Hair follicle dermal papilla cell (primary cell): ENCODE data around the gene CTDNEP1. TPM values are rescaled to one million over a fixed set of nuclear protein-coding genes. Genes with fewer than 3 reads are reported as not detected.
A peak's percentile ranks its signal among the peaks of the same experiment; 100 is the strongest.

Experiments used
- small RNA-seq: library from RNA; depleted of rRNA; stranded (forward); fragments of <200 nt; gene quantifications from one replicate; pipeline ENCODE3, GENCODE V24; 2012
- total RNA-seq: library from RNA; depleted of rRNA; stranded (reverse); fragments of >200 nt; gene quantifications from 2 replicates; pipeline ENCODE4 v1.2.3, GENCODE V29; 2012

CTDNEP1 gene
- total RNA-seq, result 36.0 and 41.2 TPM in 2 replicates

DNA sequence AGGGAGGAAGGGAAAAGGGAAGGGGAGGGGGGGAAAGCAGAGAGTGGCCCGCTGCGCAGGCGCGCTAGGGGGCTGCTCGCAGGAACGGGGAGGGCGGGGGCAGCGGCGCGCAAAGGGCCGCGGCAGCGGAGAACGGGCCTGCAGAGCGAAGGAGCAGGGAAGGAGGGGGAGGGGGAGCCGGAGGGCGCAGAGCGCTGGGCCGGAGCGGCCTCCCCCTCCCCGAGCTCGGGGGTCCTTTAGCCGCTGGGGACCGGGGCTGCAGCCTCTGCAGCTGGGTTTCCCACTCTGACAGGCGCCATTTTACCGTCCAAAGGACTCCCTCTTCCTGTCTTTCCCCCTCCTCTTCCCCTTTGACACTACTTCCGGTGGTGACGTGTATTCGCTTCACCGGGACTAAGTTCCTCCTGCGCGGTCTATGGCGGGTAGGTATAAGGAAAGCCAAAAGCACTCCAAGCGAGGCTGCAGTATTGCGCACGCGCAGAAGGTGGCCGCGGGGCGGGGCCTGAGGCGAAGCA lies at the start of gene CTDNEP1:
CTDNEP1 (minus strand) TSS at position 74 of the 515 bp plus-strand sequence. CDS start 438 bp downstream, outside the sequence.

DNA sequence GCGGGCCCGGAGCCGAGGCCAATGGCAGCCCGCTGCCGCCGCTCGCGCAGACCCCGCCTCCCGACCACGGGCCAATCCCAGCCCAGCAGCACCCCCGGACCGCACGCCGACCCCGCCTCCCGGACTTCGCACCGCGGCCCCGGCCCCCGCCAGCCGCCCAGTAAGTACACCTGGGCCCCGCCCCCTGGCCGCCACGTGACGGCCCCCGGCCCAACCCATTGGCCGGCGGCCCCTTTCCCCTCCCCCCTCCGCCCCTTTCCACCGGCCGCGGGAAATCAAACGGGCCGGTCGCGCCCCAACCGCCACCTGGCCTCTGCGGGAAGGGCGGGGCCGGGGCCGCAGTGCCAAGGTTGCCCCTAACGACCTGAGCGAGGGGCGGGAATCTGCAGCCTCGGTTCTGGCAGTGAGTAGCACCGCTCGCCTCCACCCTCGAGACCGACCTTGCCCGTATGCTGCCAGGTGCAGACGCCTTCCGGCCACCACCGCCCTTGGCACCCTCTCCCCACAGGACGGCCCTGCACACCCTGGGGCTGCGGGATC lies 43.1 kb upstream of the CTDNEP1 start, which contains the start of gene YBX2:
YBX2 (minus strand) TSS at position 26 of the 540 bp plus-strand sequence. CDS start 139 bp downstream, outside the sequence.

DNA sequence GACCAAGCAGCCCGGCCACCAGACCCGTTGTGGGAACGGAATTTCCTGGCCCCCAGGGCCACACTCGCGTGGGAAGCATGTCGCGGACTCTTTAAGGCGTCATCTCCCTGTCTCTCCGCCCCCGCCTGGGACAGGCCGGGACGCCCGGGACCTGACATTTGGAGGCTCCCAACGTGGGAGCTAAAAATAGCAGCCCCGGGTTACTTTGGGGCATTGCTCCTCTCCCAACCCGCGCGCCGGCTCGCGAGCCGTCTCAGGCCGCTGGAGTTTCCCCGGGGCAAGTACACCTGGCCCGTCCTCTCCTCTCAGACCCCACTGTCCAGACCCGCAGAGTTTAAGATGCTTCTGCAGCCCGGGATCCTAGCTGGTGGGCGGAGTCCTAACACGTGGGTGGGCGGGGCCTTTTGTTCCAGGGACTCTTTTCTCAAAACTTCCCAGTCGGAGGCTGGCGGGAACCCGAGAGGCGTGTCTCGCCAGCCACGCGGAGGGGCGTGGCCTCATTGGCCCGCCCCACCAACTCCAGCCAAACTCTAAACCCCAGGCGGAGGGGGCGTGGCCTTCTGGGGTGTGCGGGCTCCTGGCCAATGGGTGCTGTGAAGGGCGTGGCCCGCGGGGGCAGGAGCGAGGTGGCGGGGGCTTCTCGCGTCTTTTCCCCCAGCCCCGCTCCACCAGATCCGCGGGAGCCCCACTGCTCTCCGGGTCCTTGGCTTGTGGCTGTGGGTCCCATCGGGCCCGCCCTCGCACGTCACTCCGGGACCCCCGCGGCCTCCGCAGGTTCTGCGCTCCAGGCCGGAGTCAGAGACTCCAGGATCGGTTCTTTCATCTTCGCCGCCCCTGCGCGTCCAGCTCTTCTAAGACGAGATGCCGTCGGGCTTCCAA lies 29.8 kb upstream of the CTDNEP1 start, which contains the start of gene SLC2A4:
SLC2A4 (plus strand) TSS at position 645 of the 879 bp plus-strand sequence; CDS start at position 862, 217 bp downstream.

DNA sequence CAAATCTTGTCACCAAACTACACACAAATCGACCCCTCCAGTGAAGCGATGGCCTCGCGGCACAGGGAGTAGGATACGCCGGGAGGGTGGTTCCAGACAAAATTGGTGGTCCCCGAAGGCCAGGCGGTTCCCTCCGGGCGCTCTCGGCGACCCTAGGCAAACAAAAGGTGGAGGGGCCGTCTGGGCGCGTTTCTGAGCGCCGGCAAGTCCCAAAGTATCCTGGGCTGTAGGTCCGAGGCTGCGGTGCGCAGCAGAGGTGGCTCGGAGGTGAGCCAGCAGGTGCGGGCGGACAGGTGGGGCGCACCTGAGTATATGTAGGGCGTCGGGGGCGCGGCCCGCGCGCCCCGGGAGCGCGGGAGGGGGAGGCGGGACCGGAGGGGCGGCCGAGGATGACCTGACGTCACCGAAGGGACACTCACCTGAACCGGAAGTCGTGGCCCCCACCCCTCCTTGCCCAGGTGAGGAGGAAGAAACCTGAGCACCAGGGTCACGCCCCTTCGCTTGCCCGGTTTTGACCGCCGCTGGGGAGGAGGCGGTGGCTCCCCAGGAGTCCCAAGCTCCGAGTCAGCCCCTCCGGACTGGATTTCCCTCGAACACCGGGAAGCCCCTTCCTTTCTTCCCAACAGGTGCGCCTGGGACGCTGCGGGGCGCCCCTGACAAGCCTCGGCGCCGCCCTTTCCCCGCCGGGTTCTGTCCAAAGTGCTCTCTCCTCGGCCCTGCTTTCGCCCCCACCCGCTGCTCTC lies 10.8 kb upstream of the CTDNEP1 start, which contains the start of gene CLDN7:
CLDN7 (minus strand) TSS at position 287 of the 743 bp plus-strand sequence. CDS start 435 bp downstream, outside the sequence.

DNA sequence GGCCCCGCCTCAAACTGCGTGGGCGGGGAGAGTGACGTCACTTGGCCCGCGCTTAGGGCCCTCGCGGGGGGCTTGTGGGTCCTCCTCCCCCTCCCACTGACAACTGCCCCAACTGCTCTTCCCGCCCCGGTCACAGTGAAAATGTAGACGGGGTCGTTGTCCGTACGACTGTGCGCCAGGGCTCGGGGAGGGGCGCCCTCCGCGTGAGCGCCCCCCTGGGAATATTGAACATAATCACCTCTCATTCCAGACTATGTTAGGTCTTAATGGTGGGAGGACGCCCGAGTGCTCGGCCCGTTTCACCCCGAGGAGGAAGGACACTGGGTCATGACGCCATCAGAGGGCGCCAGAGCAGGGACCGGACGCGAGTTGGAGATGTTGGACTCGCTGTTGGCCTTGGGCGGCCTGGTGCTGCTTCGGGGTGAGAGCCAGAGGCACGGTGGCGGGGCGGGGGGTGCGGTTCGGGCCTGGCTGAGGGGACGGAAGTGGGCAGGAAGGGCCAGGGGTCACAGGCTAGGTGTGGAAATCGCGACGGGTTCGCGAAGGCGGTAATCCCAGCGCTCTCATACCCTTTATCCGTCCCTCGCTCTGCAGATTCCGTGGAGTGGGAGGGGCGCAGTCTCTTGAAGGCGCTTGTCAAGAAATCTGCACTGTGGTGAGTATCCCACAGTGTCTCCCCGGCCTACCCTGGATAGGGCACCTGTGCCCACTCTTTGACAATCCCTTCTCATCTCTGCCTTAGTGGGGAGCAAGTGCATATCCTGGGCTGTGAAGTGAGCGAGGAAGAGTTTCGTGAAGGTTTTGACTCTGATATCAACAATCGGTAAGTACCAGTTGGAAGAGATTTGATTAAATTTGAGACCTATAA lies 876 bp upstream of the CTDNEP1 start, which contains the start of gene ELP5:
ELP5 (plus strand) TSS at position 40 of the 868 bp plus-strand sequence; CDS start at position 376, 336 bp downstream.

DNA sequence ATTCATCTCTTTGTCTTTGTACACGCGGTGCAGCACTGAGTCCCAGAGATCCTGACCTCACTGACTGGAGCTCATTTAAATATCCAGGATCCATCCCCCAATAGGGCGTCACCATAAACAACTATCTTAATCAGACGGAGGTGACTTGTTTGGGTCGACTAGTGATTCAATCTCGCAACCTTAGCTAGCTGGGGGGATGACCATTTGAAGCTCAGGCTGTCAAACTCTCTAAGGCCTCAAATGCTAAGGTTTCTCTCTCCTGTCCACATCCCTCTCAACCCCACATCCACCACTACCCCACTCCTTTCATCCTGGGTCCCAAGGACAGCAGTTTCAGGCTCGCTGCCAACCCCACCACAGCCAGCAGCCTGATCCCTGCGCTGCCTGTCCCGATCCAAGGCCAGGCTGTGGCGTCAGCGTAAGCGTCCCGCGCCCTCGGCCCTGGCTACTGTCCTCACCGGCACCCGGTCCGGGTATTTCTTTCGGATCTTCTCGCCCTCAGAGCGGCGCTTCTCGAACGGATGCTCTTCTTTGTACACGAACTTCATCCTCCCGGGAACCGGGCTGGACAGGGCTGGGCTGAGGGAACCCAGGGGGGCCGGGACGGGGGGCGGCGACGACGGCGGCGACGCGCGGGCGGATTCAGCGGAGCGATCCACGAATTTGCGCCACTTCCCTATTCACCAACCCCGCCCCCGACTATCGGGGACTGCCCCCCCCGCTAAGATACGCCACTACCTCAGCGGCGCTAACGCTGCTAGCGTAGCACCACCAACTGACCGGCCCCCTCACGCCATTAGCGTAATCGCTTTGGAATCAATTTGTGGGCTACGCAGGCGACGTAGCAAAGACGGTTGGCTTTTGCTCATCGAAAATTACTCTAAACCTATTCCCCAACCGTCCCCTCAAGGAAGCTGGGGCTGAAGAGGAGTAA lies 9.5 kb downstream of the CTDNEP1 start, which contains the start of gene GABARAP:
GABARAP (minus strand) TSS at position 667 of the 934 bp plus-strand sequence; CDS start at position 548, 119 bp downstream.

DNA sequence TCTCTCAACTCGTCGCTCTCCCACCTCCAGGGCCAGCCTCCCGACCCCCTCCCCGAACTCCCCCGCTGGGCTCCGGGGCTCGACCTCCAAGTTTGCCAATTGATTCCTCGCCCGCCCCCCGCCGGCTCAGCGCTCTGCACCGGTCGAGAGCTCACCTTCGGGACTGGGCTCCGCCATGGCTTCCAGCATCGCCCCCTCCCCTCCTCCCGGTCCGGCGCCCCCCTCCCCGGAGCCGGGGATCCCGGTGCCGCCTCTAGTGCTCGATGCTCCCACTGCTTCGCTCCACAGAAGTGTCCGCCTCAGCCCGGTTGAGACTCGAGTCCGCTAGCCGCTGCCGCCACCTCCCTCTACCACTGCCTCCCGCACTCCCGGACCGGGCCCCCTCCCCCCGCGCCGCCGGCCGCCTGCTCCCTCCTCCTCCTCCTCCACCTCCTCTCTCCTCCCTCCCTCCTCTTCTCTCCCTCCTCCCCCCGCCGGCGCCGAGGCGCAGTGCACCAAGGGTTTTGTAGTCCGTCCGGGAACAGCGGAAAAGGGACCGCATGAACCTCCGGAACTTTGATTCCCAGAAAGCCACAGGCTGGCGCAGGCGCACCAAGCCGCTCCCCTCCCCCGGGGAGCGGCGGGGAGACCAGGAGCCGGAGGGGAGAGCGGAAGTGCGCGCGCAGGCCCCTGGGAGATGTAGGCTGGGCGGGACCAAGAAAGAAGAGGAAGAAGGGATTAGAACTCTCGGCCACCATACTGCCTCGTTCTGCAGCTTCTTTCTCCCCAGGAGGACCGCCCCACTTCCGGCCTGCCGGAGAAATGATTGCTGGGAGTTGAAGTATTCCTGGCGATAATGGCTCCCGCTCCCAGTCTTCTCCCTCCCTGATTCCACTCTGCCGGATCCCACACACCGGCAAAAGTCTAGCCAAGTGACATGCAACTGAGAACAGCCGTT lies 12.2 kb downstream of the CTDNEP1 start, which contains the start of gene PHF23:
PHF23 (minus strand) TSS at position 367 of the 937 bp plus-strand sequence; CDS start at position 189, 178 bp downstream.

DNA sequence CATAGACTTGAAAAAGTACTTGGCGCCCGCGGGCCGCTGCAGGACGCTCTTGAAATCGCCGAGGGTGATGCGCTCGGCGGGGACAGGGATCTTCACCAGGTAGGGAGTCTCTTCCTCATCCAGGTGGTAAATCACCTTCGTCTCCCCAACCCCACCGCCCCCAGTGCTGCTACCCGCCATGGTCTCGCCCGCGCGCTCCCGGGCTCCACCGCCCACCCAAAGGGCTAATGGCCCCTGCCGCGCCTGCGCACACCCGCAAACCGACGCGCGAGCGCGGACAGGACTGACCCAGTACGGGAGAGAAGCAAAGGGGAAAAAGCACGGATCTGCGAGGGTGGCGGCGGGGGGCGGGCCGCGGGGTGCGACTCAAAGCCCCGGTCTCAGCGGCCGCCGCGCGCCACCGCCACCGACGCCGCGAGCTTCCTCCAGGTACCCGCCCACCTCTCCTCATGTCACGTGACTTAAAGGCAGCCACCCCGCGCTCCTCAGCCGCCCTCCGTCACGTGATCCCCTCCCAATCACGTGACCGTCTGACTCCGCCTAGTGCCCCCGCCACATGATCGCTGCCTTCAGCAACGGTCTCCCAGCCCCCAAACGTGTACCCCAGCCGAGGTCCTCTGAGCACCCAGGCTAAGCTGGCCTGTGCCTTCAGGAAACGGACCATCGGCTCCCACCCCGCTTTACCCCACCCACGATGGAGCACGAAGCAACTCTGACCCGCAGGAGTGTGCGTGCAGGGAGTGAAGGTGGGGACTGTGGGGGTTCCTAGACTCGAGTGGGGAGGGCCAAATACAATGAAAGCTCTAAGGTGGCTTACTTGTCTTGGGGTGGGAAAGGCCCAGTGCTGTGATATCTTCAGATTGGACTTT lies 17.2 kb downstream of the CTDNEP1 start, which contains the start of gene DVL2:
DVL2 (minus strand) TSS at position 435 of the 869 bp plus-strand sequence; CDS start at position 180, 255 bp downstream.

DNA sequence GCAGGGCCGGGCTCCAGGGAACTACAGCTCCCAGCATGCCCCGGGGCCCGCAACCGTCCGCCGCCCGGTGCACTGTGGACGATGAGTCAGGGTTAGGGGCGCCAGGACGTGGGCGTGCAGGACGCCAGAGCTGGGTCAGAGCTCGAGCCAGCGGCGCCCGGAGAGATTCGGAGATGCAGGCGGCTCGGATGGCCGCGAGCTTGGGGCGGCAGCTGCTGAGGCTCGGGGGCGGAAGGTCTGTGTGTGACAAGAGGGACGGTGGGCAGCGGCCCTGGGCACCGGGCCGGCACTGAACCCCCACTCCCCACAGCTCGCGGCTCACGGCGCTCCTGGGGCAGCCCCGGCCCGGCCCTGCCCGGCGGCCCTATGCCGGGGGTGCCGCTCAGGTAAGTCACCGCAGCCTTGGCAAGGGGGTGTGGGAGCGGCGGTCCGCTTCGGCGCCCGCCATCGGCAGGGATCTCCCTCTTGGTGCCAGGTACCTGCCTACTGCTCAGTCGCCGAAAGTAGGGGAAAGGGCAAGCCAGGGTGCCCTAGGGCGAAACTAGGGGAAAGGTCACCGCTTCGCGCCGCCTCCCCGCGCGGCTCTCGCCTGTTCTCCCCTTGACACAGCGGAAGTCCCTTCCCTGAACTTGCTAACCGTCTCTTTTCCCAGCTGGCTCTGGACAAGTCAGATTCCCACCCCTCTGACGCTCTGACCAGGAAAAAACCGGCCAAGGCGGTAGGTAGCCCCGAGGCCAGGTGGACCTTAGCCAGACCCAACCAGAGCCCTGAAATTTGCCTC lies 31.5 kb downstream of the CTDNEP1 start, which contains the start of the genes ACADVL and DLG4:
ACADVL (plus strand) TSS at position 127 of the 781 bp plus-strand sequence; CDS start at position 174, 47 bp downstream.
DLG4 (minus strand) TSS at position 25 of the 781 bp plus-strand sequence.

Small RNA genes within 50 kb of the gene (small RNA-seq; reads per million reads assigned to genes)
- gene MIR324 (261 reads per million, percentile 99 among the genes with 10 or more reads in this experiment), gene RF00019 (not detected)

Other genes starting within 250 kb of the CTDNEP1 start
- 35.2 and 76.4 TPM in 2 replicates for gene RNASEK, start 239.1 kb downstream of the CTDNEP1 start, total RNA-seq
- gene BCL6B, start 228.7 kb downstream of the CTDNEP1 start, total RNA-seq, result 0.16 and 0.36 TPM in 2 replicates
- gene SLC16A13, start 215.7 kb downstream of the CTDNEP1 start, total RNA-seq, result 0.73 and 1.1 TPM in 2 replicates
- gene SLC16A11, start 207.6 kb downstream of the CTDNEP1 start, total RNA-seq, result 0.32 and 1.1 TPM in 2 replicates
- gene CLEC10A, start 171.5 kb downstream of the CTDNEP1 start, total RNA-seq, result not detected in 2 replicates
- not detected in 2 replicates for gene ASGR2, start 136.9 kb downstream of the CTDNEP1 start, total RNA-seq
- gene ASGR1, start 72.4 kb downstream of the CTDNEP1 start, total RNA-seq, result 0.36 and 0.49 TPM in 2 replicates
- 17.4 and 18.9 TPM in 2 replicates for gene DLG4, start 31.9 kb downstream of the CTDNEP1 start, total RNA-seq
- gene ACADVL, start 31.8 kb downstream of the CTDNEP1 start, total RNA-seq, result 164 and 197 TPM in 2 replicates
- gene DVL2, start 17.2 kb downstream of the CTDNEP1 start, total RNA-seq, result 112 and 113 TPM in 2 replicates
- 55.7 and 66.2 TPM in 2 replicates for gene PHF23, start 12.3 kb downstream of the CTDNEP1 start, total RNA-seq
- gene GABARAP, start 9.3 kb downstream of the CTDNEP1 start, total RNA-seq, result 173 and 278 TPM in 2 replicates
- 34.9 and 40.7 TPM in 2 replicates for gene ELP5, start 481 bp upstream of the CTDNEP1 start, total RNA-seq
- gene CLDN7, start 10.7 kb upstream of the CTDNEP1 start, total RNA-seq, result 0.24 and 1.8 TPM in 2 replicates
- gene SLC2A4, start 30.0 kb upstream of the CTDNEP1 start, total RNA-seq, result under 0.01 and 0.12 TPM in 2 replicates
- not detected in 2 replicates for gene YBX2, start 42.9 kb upstream of the CTDNEP1 start, total RNA-seq
- 428 and 632 TPM in 2 replicates for gene EIF5A, start 55.9 kb upstream of the CTDNEP1 start, total RNA-seq
- 52.0 and 53.2 TPM in 2 replicates for gene GPS2, start 63.6 kb upstream of the CTDNEP1 start, total RNA-seq
- 16.2 TPM in 2 replicates for gene NEURL4, start 77.6 kb upstream of the CTDNEP1 start, total RNA-seq
- 0.97 TPM in 1 of 2 replicates, not detected in the other for gene ACAP1, start 84.8 kb upstream of the CTDNEP1 start, total RNA-seq
- 12.2 and 15.8 TPM in 2 replicates for gene KCTD11, start 100.4 kb upstream of the CTDNEP1 start, total RNA-seq
- not detected in 2 replicates for gene TMEM95, start 103.4 kb upstream of the CTDNEP1 start, total RNA-seq
- gene TNK1, start 129.4 kb upstream of the CTDNEP1 start, total RNA-seq, result 1.7 and 2.4 TPM in 2 replicates
- 26.6 and 29.9 TPM in 2 replicates for gene PLSCR3, start 142.8 kb upstream of the CTDNEP1 start, total RNA-seq
- gene TMEM256, start 152.4 kb upstream of the CTDNEP1 start, total RNA-seq, result 39.9 and 61.1 TPM in 2 replicates
- gene NLGN2, start 156.1 kb upstream of the CTDNEP1 start, total RNA-seq, result 16.9 TPM in 2 replicates
- gene SPEM1, start 168.6 kb upstream of the CTDNEP1 start, total RNA-seq, result not detected in 2 replicates
- gene SPEM2, start 173.9 kb upstream of the CTDNEP1 start, total RNA-seq, result not detected in 2 replicates
- gene SPEM3, start 177.1 kb upstream of the CTDNEP1 start, total RNA-seq, result not detected in 2 replicates
- 2.3 and 4.5 TPM in 2 replicates for gene TMEM102, start 183.7 kb upstream of the CTDNEP1 start, total RNA-seq
- gene FGF11, start 187.8 kb upstream of the CTDNEP1 start, total RNA-seq, result 0.97 and 1.8 TPM in 2 replicates
- gene CHRNB1, start 193.3 kb upstream of the CTDNEP1 start, total RNA-seq, result 6.2 and 7.5 TPM in 2 replicates
- 54.8 TPM in 2 replicates for gene ZBTB4, start 227.9 kb upstream of the CTDNEP1 start, total RNA-seq
- not detected in 2 replicates for gene SLC35G6, start 229.7 kb upstream of the CTDNEP1 start, total RNA-seq
- 98.0 and 120 TPM in 2 replicates for gene POLR2A, start 232.6 kb upstream of the CTDNEP1 start, total RNA-seq